Measurements from ENCODE around the gene LRIG3. TPM values are rescaled to one million over a fixed set of nuclear protein-coding genes. Genes with fewer than 3 reads are reported as not detected.

The LRIG3 gene
- total RNA-seq, 2 donors from 2014 or later = 68.6 to 71.6 TPM

- TF ChIP-seq, protein P1, sequence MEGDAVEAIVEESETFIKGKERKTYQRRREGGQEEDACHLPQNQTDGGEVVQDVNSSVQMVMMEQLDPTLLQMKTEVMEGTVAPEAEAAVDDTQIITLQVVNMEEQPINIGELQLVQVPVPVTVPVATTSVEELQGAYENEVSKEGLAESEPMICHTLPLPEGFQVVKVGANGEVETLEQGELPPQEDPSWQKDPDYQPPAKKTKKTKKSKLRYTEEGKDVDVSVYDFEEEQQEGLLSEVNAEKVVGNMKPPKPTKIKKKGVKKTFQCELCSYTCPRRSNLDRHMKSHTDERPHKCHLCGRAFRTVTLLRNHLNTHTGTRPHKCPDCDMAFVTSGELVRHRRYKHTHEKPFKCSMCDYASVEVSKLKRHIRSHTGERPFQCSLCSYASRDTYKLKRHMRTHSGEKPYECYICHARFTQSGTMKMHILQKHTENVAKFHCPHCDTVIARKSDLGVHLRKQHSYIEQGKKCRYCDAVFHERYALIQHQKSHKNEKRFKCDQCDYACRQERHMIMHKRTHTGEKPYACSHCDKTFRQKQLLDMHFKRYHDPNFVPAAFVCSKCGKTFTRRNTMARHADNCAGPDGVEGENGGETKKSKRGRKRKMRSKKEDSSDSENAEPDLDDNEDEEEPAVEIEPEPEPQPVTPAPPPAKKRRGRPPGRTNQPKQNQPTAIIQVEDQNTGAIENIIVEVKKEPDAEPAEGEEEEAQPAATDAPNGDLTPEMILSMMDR (IDR thresholded peaks at IDR 0.05) = no peak
- TF ChIP-seq POLR2A (IDR thresholded peaks at IDR 0.05) = no peak
- 87 to 92% methylated on average over 5 of the region's 5 CpGs for WGBS, 2 donors
- H3K4me3 ChIP-seq = no peak overlapping the region
- no peaks in the 10 kb centered on the region for H3K9me3 ChIP-seq
- H3K4me1 ChIP-seq = peaks cover 15% of the 10 kb centered on the region
- H3K36me3 ChIP-seq (replicated peaks in 1 of 2; ENCODE audit: insufficient read depth in 1 of 2, low read depth in 2 of 2) = peaks cover 0 to 10% of the 10 kb centered on the region in 2 donors
- ATAC-seq = no peak
- DNase-seq = no peak
- no peak overlapping the region for H3K27ac ChIP-seq
- intact Hi-C loops (cut with DNase I) = no loop called here
- H3K27me3 ChIP-seq = no peaks in the 10 kb centered on the region
Measured at GRCh38 chr12:58901664-58902063, 18.6 kb downstream of the LRIG3 start.

- H3K4me1 ChIP-seq = peaks cover 50% of the 10 kb centered on the region
- no peaks in the 10 kb centered on the region for H3K27me3 ChIP-seq
- TF ChIP-seq POLR2A (IDR thresholded peaks at IDR 0.05) = no peak
- TF ChIP-seq, protein P1 (IDR thresholded peaks at IDR 0.05) = no peak
- ATAC-seq (no peak), DNase-seq (no peak)
- no peaks in the 10 kb centered on the region for H3K9me3 ChIP-seq
- no peaks in the 10 kb centered on the region for H3K36me3 ChIP-seq (replicated peaks in 1 of 2; ENCODE audit: insufficient read depth in 1 of 2, low read depth in 2 of 2)
- H3K4me3 ChIP-seq = no peak overlapping the region
- intact Hi-C loops (cut with DNase I) = no loop called here
- no peak overlapping the region for H3K27ac ChIP-seq
- WGBS, 2 donors = 46 to 48% methylated on average over 4 of the region's 4 CpGs
Measured at GRCh38 chr12:58897969-58898368, 22.3 kb downstream of the LRIG3 start.

DNA sequence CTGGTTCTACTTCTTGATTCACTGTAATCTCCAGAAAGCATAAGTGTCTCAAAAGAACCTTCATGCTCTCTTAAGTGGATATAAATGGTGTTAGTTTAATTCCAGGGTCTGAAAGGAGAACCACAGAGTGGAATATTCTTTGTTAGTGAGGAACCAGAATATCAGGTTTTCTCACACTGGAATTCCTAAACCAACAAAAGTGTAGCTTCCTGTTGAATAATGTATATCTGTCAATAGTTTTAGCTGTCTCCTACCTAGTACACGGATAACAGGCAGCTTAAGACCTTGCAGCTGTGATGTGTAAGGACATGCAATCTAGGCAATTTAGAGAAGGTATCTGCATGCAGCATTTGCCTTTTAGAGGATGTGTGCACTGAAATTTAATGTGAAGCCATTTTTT is 24.0 kb downstream of the LRIG3 start:
- H3K27me3 ChIP-seq = no peaks in the 10 kb centered on the region
- no peak for TF ChIP-seq POLR2A (IDR thresholded peaks at IDR 0.05)
- TF ChIP-seq, protein P1 (IDR thresholded peaks at IDR 0.05) = no peak
- no peak overlapping the region for H3K27ac ChIP-seq
- WGBS, 2 donors = 26 to 28% methylated on average over 1 of the region's 1 CpG
- H3K36me3 ChIP-seq (replicated peaks in 1 of 2; ENCODE audit: insufficient read depth in 1 of 2, low read depth in 2 of 2) = no peaks in the 10 kb centered on the region
- ATAC-seq (no peak), DNase-seq (no peak)
- intact Hi-C loops (cut with DNase I) = no loop called here
- H3K4me3 ChIP-seq = no peak overlapping the region
- H3K4me1 ChIP-seq = peaks cover 55% of the 10 kb centered on the region
- no peaks in the 10 kb centered on the region for H3K9me3 ChIP-seq

GRCh38 chr12:58895053-58895452 is 25.3 kb downstream of the LRIG3 start:
- TF ChIP-seq POLR2A (IDR thresholded peaks at IDR 0.05) = no peak
- TF ChIP-seq, protein P1 (IDR thresholded peaks at IDR 0.05) = no peak
- ATAC-seq = no peak
- no peak overlapping the region for H3K4me3 ChIP-seq
- no peak for DNase-seq
- H3K27me3 ChIP-seq = no peaks in the 10 kb centered on the region
- H3K27ac ChIP-seq = peak overlapping the region in 1 of 4 donors; percentile 12
- WGBS, 2 donors = 80 to 87% methylated on average over 4 of the region's 4 CpGs
- intact Hi-C loops (cut with DNase I) = no loop called here
- H3K36me3 ChIP-seq (replicated peaks in 1 of 2; ENCODE audit: insufficient read depth in 1 of 2, low read depth in 2 of 2) = peaks cover 0 to under 1% of the 10 kb centered on the region in 2 donors
- H3K4me1 ChIP-seq = peaks cover 55% of the 10 kb centered on the region
- H3K9me3 ChIP-seq = no peaks in the 10 kb centered on the region

DNA sequence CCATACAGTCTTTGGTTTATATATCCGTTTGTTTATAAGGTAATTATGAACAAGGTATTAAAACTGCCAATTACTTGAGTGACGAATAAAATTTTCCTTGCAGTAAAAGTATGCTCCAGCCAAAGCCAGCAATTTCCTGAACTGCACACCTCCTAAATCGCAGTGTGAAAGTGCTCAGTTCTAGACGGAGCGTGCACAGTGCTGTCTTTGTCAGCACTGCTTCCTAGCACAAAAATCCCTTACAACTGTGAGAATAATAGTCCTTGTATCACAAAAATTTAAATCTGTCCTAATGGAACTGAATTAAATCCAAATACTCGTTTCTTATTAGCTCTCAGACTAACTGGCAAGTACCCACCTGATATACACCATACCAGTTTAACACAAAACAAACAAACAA is 26.3 kb downstream of the LRIG3 start:
- H3K4me3 ChIP-seq = no peak overlapping the region
- no peak for DNase-seq
- TF ChIP-seq POLR2A (IDR thresholded peaks at IDR 0.05) = no peak
- TF ChIP-seq, protein P1 (IDR thresholded peaks at IDR 0.05) = no peak
- H3K27me3 ChIP-seq = no peaks in the 10 kb centered on the region
- H3K9me3 ChIP-seq = no peaks in the 10 kb centered on the region
- H3K36me3 ChIP-seq (replicated peaks in 1 of 2; ENCODE audit: insufficient read depth in 1 of 2, low read depth in 2 of 2) = peaks cover 0 to 10% of the 10 kb centered on the region in 2 donors
- H3K27ac ChIP-seq = peak overlapping the region in 1 of 4 donors; percentile 6
- 46 to 48% methylated on average over 6 of the region's 6 CpGs for WGBS, 2 donors
- no peak for ATAC-seq
- intact Hi-C loops (cut with DNase I) = no loop called here
- H3K4me1 ChIP-seq = peaks cover 55% of the 10 kb centered on the region
